Pancreas (tissue), 10 donors: ENCODE results near the gene OR2V1. TPM values are rescaled to one million over a fixed set of nuclear protein-coding genes. Genes with fewer than 3 reads are reported as not detected.

Experiments
- ATAC-seq, 4 donors: fragments of 200-7000 bp; cut with Tn5 transposase; one replicate each; pipeline versions ENCODE4 v1.8.0 to v1.9.1; 2020; ENCODE audit warnings: mild to moderate bottlenecking in 4 of 4, moderate library complexity in 4 of 4
- DNase-seq, 6 donors: peaks; one replicate each; pipeline ENCODE4 v3.0.0-alpha.2; 2020
- FAIRE-seq: peaks from 2 replicates; lab custom pipeline; 2012; peaks lifted over from hg19 to GRCh38; lab: Jason Lieb, UNC
- H3K27ac ChIP-seq, 4 donors: fragments of 200-600 bp; sonication (generic); 1 replicate in 3 of 4; 2 replicates in 1 of 4; pipeline versions ENCODE4 v1.5.0 to v1.8.0; 2020
- H3K27me3 ChIP-seq, 4 donors: fragments of 200-600 bp; one replicate each; pipeline ENCODE4 v1.8.0; 2021
- H3K36me3 ChIP-seq, 3 donors: fragments of 200-600 bp; sonication (generic) in 1 of 3; one replicate each; pipeline versions ENCODE4 v1.5.0 to v1.8.0; 2020 to 2021
- H3K4me1 ChIP-seq, 3 donors: fragments of 200-600 bp; one replicate each; pipeline ENCODE4 v1.8.0; 2021
- H3K4me3 ChIP-seq, 4 donors: fragments of 200-600 bp; sonication (generic) in 2 of 4; one replicate each; pipeline versions ENCODE4 v1.5.0 to v1.8.0; 2020 to 2021
- H3K9me3 ChIP-seq, 4 donors: fragments of 200-600 bp; one replicate each; pipeline ENCODE4 v1.8.0; 2021
- WGBS, 2 donors: extraction: QIAGEN DNeasy Blood & Tissue Kit; methylation state at CpG; one replicate each; pipeline ENCODE4 v1.1.7; 2013; 5-methylcytosine and 5-hydroxymethylcytosine counted together
- intact Hi-C, 3 donors: fragments of 100-400 bp; cut with DNase I; formaldehyde crosslinking; loops; one replicate each; pipeline versions ENCODE4 v1.11.1 to v1.14.2; 2022
- polyA plus RNA-seq, 2 donors: library from polyadenylated mRNA; stranded (reverse); fragments of 200-250 nt; gene quantifications; one replicate each; pipeline ENCODE4 v1.2.3, GENCODE V29; 2013
- total RNA-seq, 6 donors: library from RNA; stranded (reverse); fragmentation: NEBNext Ultra II Directional in 4 of 6; extraction: Animal tissue kit (Norgen Biotek cat#: 25700) in 4 of 6; gene quantifications; one replicate each; pipeline versions ENCODE4 v1.2.1 to v1.2.4, GENCODE V29; 2021 to 2023
- TF ChIP-seq, protein P1 (sequence below), 4 donors: fragments of 200-600 bp; sonication (generic) in 3 of 4; IDR thresholded peaks; one replicate each; pipeline versions ENCODE4 v1.5.0 to v1.8.0; 2021; ENCODE audit warnings: antibody characterized with exemption in 4 of 4
- donor health status: healthy with polysubstance abuse.
- donor health status: DM: no; HTN: no; CAD: no; lungs with moderate emphysema.
- donor health status: DM: no; HTN: no; CAD: no.
- donor health status: control.
- donor health status: control.
- donor health status: Bipolar disorder and iron deficiency.
- donor health status: DM: yes; HTN: yes; CAD: no.
- donor health status: DM: no; HTN: no; CAD: no.
- donor health status: DM: no; HTN: no; CAD: no.
- donor health status: DM: yes; HTN: yes; CAD: no.

OR2V1 gene
- total and polyA plus RNA-seq, 8 donors = not detected

DNA sequence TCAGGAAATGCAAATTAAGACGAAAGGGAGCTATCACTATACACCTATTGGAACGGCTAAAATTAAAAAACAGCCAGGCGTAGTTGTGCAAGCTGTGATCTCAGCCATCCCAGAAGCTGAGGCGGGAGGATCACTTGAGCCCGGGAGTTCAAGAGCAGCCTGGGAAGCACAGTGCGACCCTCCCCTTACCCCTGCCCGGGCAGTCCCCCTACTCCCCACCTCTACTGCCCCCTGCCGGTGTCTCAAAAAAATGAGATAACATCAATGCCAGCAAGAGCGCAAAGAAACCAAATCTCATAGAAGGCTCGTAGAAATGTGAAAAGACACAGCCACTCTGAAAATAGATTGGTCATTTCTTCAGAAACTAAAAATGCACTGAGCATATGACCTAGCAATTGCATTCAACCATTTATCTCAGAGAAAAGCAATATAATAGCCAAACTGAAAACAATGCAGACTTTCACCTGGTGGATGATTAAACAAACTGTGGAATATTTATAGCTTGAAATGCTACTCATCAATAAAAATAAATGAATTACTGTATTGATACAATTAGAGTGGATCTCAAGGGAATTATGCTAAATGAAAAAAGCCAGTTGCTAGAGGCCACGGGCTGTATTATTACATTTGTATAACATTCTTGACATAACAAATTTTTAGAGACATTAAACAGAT, 37.0 kb upstream of the OR2V1 start:
- TF ChIP-seq, protein P1, sequence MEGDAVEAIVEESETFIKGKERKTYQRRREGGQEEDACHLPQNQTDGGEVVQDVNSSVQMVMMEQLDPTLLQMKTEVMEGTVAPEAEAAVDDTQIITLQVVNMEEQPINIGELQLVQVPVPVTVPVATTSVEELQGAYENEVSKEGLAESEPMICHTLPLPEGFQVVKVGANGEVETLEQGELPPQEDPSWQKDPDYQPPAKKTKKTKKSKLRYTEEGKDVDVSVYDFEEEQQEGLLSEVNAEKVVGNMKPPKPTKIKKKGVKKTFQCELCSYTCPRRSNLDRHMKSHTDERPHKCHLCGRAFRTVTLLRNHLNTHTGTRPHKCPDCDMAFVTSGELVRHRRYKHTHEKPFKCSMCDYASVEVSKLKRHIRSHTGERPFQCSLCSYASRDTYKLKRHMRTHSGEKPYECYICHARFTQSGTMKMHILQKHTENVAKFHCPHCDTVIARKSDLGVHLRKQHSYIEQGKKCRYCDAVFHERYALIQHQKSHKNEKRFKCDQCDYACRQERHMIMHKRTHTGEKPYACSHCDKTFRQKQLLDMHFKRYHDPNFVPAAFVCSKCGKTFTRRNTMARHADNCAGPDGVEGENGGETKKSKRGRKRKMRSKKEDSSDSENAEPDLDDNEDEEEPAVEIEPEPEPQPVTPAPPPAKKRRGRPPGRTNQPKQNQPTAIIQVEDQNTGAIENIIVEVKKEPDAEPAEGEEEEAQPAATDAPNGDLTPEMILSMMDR (IDR thresholded peaks at IDR 0.05) = peak in 1 of 4 donors; percentile 20
- intact Hi-C loops = no loop called here
- WGBS, 2 donors = 16 to 17% methylated on average over 11 of the region's 11 CpGs
- Histone ChIP-seq H3K9me3 (no peaks in the 10 kb centered on the region), H3K4me3 (no peak overlapping the region), H3K4me1 (peaks cover 0 to 3% (median 0%) of the 10 kb centered on the region in 3 donors), H3K27ac (no peak overlapping the region), H3K27me3 (peaks cover 8 to 48% (median 20%) of the 10 kb centered on the region in 4 donors), H3K36me3 (no peaks in the 10 kb centered on the region)
- ATAC-seq (peak in 1 of 4 donors; percentile 46), FAIRE-seq (no peak), DNase-seq (no peak)

DNA sequence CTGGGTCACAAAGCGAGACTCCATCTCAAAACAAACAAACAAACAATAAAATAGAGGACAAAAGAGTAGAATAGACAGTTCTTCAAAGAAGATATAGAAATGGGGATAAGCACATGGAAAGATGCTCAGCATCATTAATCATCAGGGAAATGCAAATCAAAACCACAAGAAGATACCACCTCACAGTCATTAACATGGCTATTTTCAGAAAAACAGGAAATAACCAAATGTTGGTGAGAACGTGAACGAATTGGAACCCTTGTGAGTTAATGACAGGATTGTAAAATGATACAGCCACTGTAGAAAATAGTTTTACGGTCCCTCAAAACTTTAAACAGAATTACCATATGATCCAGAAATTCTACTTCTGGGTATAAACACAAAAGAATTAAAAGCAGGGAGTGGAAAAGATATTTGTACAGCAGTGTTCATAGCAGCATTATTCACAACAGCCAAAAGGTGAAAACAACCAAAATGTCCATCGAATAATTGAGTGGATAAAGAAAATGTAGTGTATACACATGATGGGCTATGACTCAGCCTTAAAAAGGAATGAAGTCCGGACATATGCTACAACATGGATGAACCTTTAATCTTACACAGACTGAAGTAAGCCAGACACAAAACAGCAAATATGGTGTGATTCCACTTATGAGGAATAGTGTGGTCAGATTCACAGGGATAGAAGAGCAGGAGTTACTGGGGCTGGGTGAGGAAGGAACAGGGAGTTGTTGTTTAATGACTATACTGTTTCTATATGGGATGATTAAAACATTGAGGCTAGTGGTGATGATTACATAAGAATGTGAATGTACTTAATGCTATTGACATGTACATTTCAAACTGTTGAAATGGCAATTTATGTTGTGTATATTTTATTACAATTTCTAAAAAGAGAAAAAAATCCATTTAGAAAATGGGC, 36.1 kb upstream of the OR2V1 start:
- FAIRE-seq = no peak
- no peak overlapping the region for H3K4me3 ChIP-seq
- H3K36me3 ChIP-seq = no peaks in the 10 kb centered on the region
- ATAC-seq = no peak
- no peak for DNase-seq
- intact Hi-C loops = no loop called here
- H3K27me3 ChIP-seq = peaks cover 3 to 39% (median 19%) of the 10 kb centered on the region in 4 donors
- no peaks in the 10 kb centered on the region for H3K9me3 ChIP-seq
- H3K4me1 ChIP-seq = peaks cover 0 to 3% (median 0%) of the 10 kb centered on the region in 3 donors
- TF ChIP-seq, protein P1 (IDR thresholded peaks at IDR 0.05) = no peak
- H3K27ac ChIP-seq = no peak overlapping the region
- 53 to 68% methylated on average over 6 of the region's 6 CpGs for WGBS, 2 donors

DNA sequence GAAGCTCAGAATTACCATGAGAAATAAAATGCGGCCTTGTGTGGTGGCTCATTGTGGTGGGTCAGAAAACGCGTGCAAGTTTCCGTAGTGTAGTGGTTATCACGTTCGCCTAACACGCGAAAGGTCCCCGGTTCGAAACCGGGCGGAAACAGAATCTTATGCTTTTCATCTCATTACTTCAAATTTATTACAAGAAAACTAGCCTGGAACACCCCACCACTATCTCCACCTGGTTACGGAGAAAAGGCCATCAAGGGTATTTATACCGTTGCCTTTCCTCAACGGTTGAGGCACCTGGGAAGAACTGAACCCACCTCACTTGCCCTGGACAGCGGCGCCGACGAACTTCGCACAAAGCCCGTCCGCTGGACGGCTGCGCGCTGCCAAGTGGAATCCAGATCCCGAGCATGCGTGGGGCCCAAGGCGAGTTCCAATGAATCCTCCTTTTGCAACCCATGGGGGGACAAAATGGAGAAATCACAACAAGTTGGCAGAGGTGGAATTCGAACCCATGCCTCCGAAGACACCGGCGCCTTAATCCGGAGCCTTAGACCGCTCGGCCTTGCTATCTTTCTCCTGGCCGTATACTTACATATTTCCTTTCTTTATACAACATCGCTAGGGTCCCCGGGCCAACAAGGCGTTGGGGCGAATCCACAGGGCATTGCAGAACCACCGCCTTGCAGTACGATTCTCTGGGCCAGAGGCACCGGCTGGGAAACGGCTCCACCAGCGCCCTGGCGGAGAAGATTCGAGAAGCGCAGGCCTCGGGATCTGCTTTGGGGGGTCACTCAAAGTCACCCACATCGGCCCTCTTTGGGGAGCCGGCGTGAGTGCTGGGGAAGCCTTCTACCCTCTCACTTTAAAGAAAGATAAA, 33.3 kb upstream of the OR2V1 start:
- intact Hi-C loops = no loop called here
- no peaks in the 10 kb centered on the region for H3K36me3 ChIP-seq
- TF ChIP-seq, protein P1 (IDR thresholded peaks at IDR 0.05) = no peak
- no peak overlapping the region for H3K4me3 ChIP-seq
- no peak for FAIRE-seq
- no peak for ATAC-seq
- H3K9me3 ChIP-seq = no peaks in the 10 kb centered on the region
- H3K4me1 ChIP-seq = peaks cover 0 to 3% (median 0%) of the 10 kb centered on the region in 3 donors
- WGBS, 2 donors = 21 to 24% methylated on average over 40 to 49 of the region's 52 CpGs
- DNase-seq = no peak
- H3K27ac ChIP-seq = no peak overlapping the region
- H3K27me3 ChIP-seq = peaks cover 0 to 16% (median 8%) of the 10 kb centered on the region in 4 donors

DNA sequence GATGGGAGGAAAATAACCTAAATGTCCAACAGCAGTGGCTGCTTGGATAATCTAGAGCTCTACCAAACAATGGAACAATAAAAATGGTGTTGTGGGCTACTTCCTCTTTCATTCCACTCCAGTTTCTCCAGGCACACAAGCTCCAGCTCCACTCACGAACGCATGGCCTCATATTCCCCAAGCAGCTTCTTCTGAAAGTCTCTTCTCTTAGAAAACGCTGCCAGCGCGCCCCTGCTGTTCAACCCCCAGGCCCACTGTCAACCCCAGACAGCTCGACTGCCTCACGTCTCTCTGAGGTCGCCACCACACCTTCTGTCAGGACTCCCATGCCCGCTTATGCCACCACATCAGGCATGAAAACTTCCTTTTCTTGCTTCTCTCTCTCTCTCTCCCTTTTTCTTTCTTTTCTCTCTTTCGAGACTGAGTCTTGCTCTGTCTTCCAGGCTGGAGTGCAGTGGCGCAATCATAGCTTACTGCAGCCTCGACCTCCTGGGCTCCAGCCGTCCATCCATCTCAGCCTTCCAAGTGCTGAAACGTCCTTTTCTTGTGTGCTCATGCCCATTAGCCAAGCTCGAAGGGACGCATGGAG, 32.6 kb upstream of the OR2V1 start:
- no peak for FAIRE-seq
- intact Hi-C loops = no loop called here
- 50 to 54% methylated on average over 16 of the region's 16 CpGs for WGBS, 2 donors
- Histone ChIP-seq H3K36me3 (no peaks in the 10 kb centered on the region), H3K4me3 (no peak overlapping the region), H3K27ac (no peak overlapping the region), H3K4me1 (peaks cover 0 to 3% (median 0%) of the 10 kb centered on the region in 3 donors), H3K9me3 (no peaks in the 10 kb centered on the region), H3K27me3 (peaks cover 0 to 16% (median 8%) of the 10 kb centered on the region in 4 donors)
- no peak for DNase-seq
- TF ChIP-seq, protein P1 (IDR thresholded peaks at IDR 0.05) = no peak
- ATAC-seq = no peak
